Measurements from ENCODE around the gene GATB.
"Not testable (repeated sequence)": the region's sequence is repeated elsewhere in the genome, so short reads cannot be mapped to it uniquely, and the experiment has no call there.

Gene GATB

GRCh38 chr4:151784706-151785105 is 23.9 kb upstream of the GATB start:
- no peak for DNase-seq

- DNase-seq, result no peak
These were observed 23.1 kb upstream of the GATB start for GRCh38 chr4:151783867-151784266.

GRCh38 chr4:151782296-151782695 is 21.5 kb upstream of the GATB start:
- no peak for DNase-seq

GRCh38 chr4:151781026-151781425 is 20.2 kb upstream of the GATB start:
- no peak for DNase-seq

GRCh38 chr4:151777471-151777870 is 16.7 kb upstream of the GATB start:
- DNase-seq, result no peak

GRCh38 chr4:151774324-151774723 is 13.5 kb upstream of the GATB start:
- DNase-seq, result no peak

GRCh38 chr4:151772274-151772673 is 11.5 kb upstream of the GATB start:
- no peak for DNase-seq

GRCh38 chr4:151771664-151772063 is 10.9 kb upstream of the GATB start:
- no peak for DNase-seq

- DNase-seq, result peak; percentile 12
These were observed 9.3 kb upstream of the GATB start for GRCh38 chr4:151770154-151770553.

- DNase-seq, result no peak
These were observed 8.0 kb upstream of the GATB start for GRCh38 chr4:151768835-151769234.

GRCh38 chr4:151766691-151767090 is 5.9 kb upstream of the GATB start:
- no peak for DNase-seq

GRCh38 chr4:151760002-151760401 is 805 bp downstream of the GATB start:
- no peak for DNase-seq

GRCh38 chr4:151753056-151753455 is 7.8 kb downstream of the GATB start:
- no peak for DNase-seq

GRCh38 chr4:151750156-151750555 is 10.7 kb downstream of the GATB start:
- no peak for DNase-seq

- DNase-seq, result peak; percentile 90
These were observed 15.2 kb downstream of the GATB start for GRCh38 chr4:151745481-151746231.

- peak; percentile 78 for DNase-seq
These were observed 16.2 kb downstream of the GATB start for GRCh38 chr4:151744614-151745013.

GRCh38 chr4:151743894-151744293 is 16.9 kb downstream of the GATB start:
- DNase-seq, result no peak

- DNase-seq, result no peak
These were observed 17.5 kb downstream of the GATB start for GRCh38 chr4:151743128-151743854.

- no peak for DNase-seq
These were observed 21.9 kb downstream of the GATB start for GRCh38 chr4:151738720-151739517.

GRCh38 chr4:151736852-151737251 is 24.0 kb downstream of the GATB start:
- not testable (repeated sequence) for DNase-seq

- DNase-seq, result no peak
These were observed 24.4 kb downstream of the GATB start for GRCh38 chr4:151736361-151736760.

- DNase-seq, result not testable (repeated sequence)
These were observed 29.1 kb downstream of the GATB start for GRCh38 chr4:151731670-151732069.

GRCh38 chr4:151729731-151730559 is 30.9 kb downstream of the GATB start:
- no peak for DNase-seq

Measured in OCI-M1 (cell line).